HEK293 (cell line): Measurements from ENCODE around the gene MYOZ3.

Source experiments
- CTCF ChIA-PET: fragments of 350-600 bp; formaldehyde crosslinking; extraction: SDS; loops from one replicate; lab custom pipeline; 2021; ENCODE audit warnings: antibody characterized with exemption; lab: Yijun Ruan, JAX
- POLR2A ChIA-PET: fragments of 300-600 bp; formaldehyde crosslinking; extraction: SDS; loops from one replicate; lab custom pipeline; 2020; ENCODE audit warnings: antibody characterized with exemption, inconsistent platforms; lab: Yijun Ruan, JAX
- H3K27ac ChIP-seq: fragments of 200-500 bp; sonication (Bioruptor generic); 2 replicates; pipeline ENCODE4 v1.5.1; 2014; ENCODE audit warnings: low read depth, low read length, control low read depth, inconsistent platforms; ENCODE audit errors: extremely low read depth
- H3K36me3 ChIP-seq, 2 experiments: fragments of 200-500 bp in 1 of 2; sonication (Bioruptor generic) in 1 of 2; 1 replicate in 1 of 2; 2 replicates in 1 of 2; pipeline ENCODE4 v1.5.1; 2014 to 2017; ENCODE audit warnings: inconsistent platforms in 2 of 2, low read length in 2 of 2; ENCODE audit not compliant: control insufficient read depth in 2 of 2, insufficient read depth in 1 of 2
- H3K4me1 ChIP-seq: fragments of 200-500 bp; sonication (Bioruptor generic); 2 replicates; pipeline ENCODE4 v1.5.1; 2014; ENCODE audit warnings: mild to moderate bottlenecking, low read length, inconsistent platforms; ENCODE audit not compliant: control insufficient read depth, insufficient read depth
- H3K4me3 ChIP-seq: 2 replicates; pipeline ENCODE4 v1.5.1; 2011; ENCODE audit warnings: low read depth, mild to moderate bottlenecking, control low read depth, low read length, moderate library complexity
- H3K9me3 ChIP-seq: fragments of 200-500 bp; sonication (Bioruptor generic); 2 replicates; pipeline ENCODE4 v1.5.1; 2014; ENCODE audit warnings: low read depth, low read length, inconsistent platforms; ENCODE audit not compliant: control insufficient read depth, insufficient read depth
- GLIS1 ChIP-seq: fragments of 450-650 bp; formaldehyde crosslinking; IDR thresholded peaks from 2 replicates; pipeline ENCODE4 v1.5.1; 2016; ENCODE audit warnings: missing biosample characterization, missing genetic modification characterization
- KLF8 ChIP-seq: fragments of 450-650 bp; formaldehyde crosslinking; IDR thresholded peaks from 2 replicates; pipeline ENCODE4 v1.5.1; 2016; ENCODE audit warnings: missing biosample characterization, missing genetic modification characterization
- PRDM1 ChIP-seq: fragments of 450-650 bp; formaldehyde crosslinking; IDR thresholded peaks from 2 replicates; pipeline ENCODE4; 2016; ENCODE audit warnings: missing biosample characterization, missing genetic modification characterization
- SP2 ChIP-seq: fragments of 450-650 bp; formaldehyde crosslinking; IDR thresholded peaks from 2 replicates; pipeline ENCODE4 v1.5.1; 2016; ENCODE audit warnings: missing biosample characterization, missing genetic modification characterization
- TCF7L2 ChIP-seq: IDR thresholded peaks from 2 replicates; pipeline ENCODE4 v1.6.1; 2011; ENCODE audit warnings: low read depth, mild to moderate bottlenecking, inconsistent platforms, low read length, moderate library complexity, borderline replicate concordance
- ZBTB48 ChIP-seq: fragments of 450-650 bp; formaldehyde crosslinking; IDR thresholded peaks from 2 replicates; pipeline ENCODE4 v1.5.1; 2016; ENCODE audit warnings: missing biosample characterization, missing genetic modification characterization
- ZNF223 ChIP-seq: fragments of 450-650 bp; formaldehyde crosslinking; IDR thresholded peaks from 2 replicates; pipeline ENCODE4 v1.5.1; 2016; ENCODE audit warnings: missing biosample characterization, missing genetic modification characterization
- ZNF302 ChIP-seq: fragments of 450-650 bp; formaldehyde crosslinking; IDR thresholded peaks from 2 replicates; pipeline ENCODE4 v1.5.1; 2016; ENCODE audit warnings: missing biosample characterization, missing genetic modification characterization, low read depth
- ZNF473 ChIP-seq: fragments of 450-650 bp; formaldehyde crosslinking; IDR thresholded peaks from 2 replicates; pipeline ENCODE4 v1.5.1; 2017; ENCODE audit warnings: missing biosample characterization, missing genetic modification characterization
- ZNF555 ChIP-seq: fragments of 450-650 bp; formaldehyde crosslinking; conservative IDR thresholded peaks from 2 replicates; pipeline ENCODE4 v1.5.1; 2017; ENCODE audit warnings: missing biosample characterization, mild to moderate bottlenecking, missing genetic modification characterization, inconsistent platforms
- ZNF571 ChIP-seq: fragments of 450-650 bp; formaldehyde crosslinking; IDR thresholded peaks from 2 replicates; pipeline ENCODE4 v1.5.0; 2017; ENCODE audit warnings: missing biosample characterization, missing genetic modification characterization
- ZNF768 ChIP-seq: fragments of 450-650 bp; formaldehyde crosslinking; IDR thresholded peaks from 2 replicates; pipeline ENCODE4 v1.5.1; 2018; ENCODE audit warnings: missing biosample characterization, mild to moderate bottlenecking, missing genetic modification characterization
- ZNF843 ChIP-seq: fragments of 450-650 bp; formaldehyde crosslinking; IDR thresholded peaks from 2 replicates; pipeline ENCODE4 v1.5.1; 2016; ENCODE audit warnings: missing biosample characterization, missing genetic modification characterization
- ZSCAN16 ChIP-seq: fragments of 450-650 bp; formaldehyde crosslinking; IDR thresholded peaks from 2 replicates; pipeline ENCODE4 v1.5.1; 2016; ENCODE audit warnings: missing biosample characterization, missing genetic modification characterization
- TF ChIP-seq, protein P1 (sequence below): fragments of 450-650 bp; formaldehyde crosslinking; IDR thresholded peaks from 2 replicates; pipeline ENCODE4 v1.5.1; 2016; ENCODE audit warnings: missing biosample characterization, missing genetic modification characterization
- TF ChIP-seq, protein P2 (sequence below): fragments of 450-650 bp; formaldehyde crosslinking; IDR thresholded peaks from 2 replicates; pipeline ENCODE4 v1.5.1; 2016; ENCODE audit warnings: missing biosample characterization, missing genetic modification characterization

The MYOZ3 gene

DNA sequence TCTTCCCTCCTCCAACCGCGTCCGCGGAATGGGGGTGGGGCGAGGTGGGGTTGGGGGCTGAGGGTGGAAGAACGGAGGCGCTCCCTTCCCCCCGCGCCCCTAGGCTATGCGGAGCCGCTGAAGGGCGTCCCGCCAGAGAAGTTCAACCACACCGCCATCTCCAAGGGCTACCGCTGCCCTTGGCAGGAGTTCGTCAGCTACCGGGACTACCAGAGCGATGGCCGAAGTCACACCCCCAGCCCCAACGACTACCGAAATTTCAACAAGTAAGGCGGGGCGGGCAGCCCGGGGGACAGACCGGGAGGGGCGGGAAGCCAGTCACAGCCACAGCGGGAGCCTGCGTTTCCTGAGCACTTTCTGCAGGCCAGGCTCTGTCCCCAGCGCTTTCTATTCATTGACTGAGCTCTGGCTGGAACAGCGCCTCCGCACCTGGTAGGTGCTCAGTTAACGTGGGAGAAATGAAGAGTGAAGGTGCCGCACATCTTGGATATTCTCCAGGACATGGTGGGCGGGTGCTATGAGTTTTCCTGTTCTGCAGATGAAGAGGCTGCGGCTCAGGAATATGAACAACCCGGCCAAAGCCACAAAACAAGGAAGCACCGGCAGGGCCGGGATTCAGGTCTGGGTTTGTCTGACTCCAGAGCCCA lies 11.3 kb downstream of the MYOZ3 start:
- Histone ChIP-seq H3K36me3 (no peaks in the 10 kb centered on the region), H3K27ac (no peak overlapping the region), H3K9me3 (no peaks in the 10 kb centered on the region), H3K4me1 (no peaks in the 10 kb centered on the region; the same call in 1 of the 2 replicates), H3K4me3 (peak overlapping the region; percentile 24)
- ChIA-PET POLR2A (no interaction called here), CTCF (interaction anchor here (0.8 to 1.5 kb wide), 3 partner anchors 18 to 174 kb away, joined by 3 to 4 read pairs (median 4); partner anchors contain the start of gene IRGM)
- no peak for TF ChIP-seq ZNF571 (tag by site-specific recombination)
- TF ChIP-seq ZSCAN16 (tag by site-specific recombination), result peak; percentile 65; the same call in 1 of the 2 replicates
- no peak for TF ChIP-seq ZNF843 (tag by site-specific recombination)
- no peak for TF ChIP-seq ZNF768 (tag by site-specific recombination)
- no peak for TF ChIP-seq ZNF555 (tag by site-specific recombination)
- TF ChIP-seq TCF7L2, result no peak

DNA sequence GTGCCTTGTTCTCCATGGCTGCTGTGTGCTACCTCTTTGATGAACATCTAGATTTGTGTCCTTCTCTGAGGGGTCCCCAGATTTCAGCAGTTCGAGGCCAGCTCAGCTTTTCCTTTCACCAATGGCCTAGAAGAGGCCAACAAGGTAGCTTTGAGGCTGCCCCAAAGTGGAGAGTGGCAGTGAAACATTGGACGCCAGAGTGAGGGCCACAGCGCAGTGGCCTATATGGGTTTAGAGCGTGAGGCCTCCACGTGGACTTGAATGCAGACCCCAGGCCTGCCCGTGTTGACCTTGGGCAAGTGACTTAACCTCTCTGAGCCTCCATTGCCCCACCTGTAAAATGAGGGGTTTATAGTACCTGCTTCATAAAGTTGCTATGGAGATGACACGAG lies 11.8 kb downstream of the MYOZ3 start:
- H3K4me3 ChIP-seq, result no peak overlapping the region
- ChIA-PET POLR2A (no interaction called here), CTCF (interaction anchor here (0.8 to 1.5 kb wide), 4 partner anchors 17 to 174 kb away, joined by 3 to 4 read pairs (median 4); partner anchors contain the start of gene IRGM)
- TF ChIP-seq ZNF302 (no peak), PRDM1 (no peak)
- TF ChIP-seq, protein P1, sequence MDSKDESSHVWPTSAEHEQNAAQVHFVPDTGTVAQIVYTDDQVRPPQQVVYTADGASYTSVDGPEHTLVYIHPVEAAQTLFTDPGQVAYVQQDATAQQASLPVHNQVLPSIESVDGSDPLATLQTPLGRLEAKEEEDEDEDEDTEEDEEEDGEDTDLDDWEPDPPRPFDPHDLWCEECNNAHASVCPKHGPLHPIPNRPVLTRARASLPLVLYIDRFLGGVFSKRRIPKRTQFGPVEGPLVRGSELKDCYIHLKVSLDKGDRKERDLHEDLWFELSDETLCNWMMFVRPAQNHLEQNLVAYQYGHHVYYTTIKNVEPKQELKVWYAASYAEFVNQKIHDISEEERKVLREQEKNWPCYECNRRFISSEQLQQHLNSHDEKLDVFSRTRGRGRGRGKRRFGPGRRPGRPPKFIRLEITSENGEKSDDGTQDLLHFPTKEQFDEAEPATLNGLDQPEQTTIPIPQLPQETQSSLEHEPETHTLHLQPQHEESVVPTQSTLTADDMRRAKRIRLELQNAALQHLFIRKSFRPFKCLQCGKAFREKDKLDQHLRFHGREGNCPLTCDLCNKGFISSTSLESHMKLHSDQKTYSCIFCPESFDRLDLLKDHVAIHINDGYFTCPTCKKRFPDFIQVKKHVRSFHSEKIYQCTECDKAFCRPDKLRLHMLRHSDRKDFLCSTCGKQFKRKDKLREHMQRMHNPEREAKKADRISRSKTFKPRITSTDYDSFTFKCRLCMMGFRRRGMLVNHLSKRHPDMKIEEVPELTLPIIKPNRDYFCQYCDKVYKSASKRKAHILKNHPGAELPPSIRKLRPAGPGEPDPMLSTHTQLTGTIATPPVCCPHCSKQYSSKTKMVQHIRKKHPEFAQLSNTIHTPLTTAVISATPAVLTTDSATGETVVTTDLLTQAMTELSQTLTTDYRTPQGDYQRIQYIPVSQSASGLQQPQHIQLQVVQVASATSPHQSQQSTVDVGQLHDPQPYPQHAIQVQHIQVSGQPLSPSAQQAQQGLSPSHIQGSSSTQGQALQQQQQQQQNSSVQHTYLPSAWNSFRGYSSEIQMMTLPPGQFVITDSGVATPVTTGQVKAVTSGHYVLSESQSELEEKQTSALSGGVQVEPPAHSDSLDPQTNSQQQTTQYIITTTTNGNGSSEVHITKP (tag by site-specific recombination), result no peak
- no peaks in the 10 kb centered on the region for H3K36me3 ChIP-seq
- no peaks in the 10 kb centered on the region for H3K9me3 ChIP-seq
- no peaks in the 10 kb centered on the region; the same call in 1 of the 2 replicates for H3K4me1 ChIP-seq
- H3K27ac ChIP-seq, result no peak overlapping the region

DNA sequence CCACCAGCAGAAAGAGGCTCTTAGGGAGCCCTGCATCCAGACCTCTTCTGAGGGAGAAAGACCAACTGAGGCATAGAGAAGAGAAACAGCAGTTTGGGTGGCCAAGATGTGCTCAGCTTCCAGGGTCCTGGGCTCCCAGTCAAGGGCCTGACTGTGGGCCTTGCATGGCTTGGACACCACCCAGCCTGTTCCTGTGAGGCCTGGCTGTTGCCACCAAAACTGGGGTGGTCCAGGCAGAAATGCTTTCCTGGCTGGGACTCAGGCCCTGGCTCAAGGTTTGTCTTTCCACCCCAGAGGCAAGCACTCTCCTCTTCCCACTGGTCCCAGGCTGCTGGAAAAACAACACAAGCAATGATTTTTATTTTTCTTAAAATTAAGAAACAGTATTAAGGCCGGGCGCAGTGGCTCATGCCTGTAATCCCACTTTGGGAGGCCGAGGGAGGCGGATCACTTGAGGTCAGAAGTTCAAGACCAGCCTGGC lies 13.3 kb downstream of the MYOZ3 start:
- TF ChIP-seq GLIS1, result peak; percentile 42
- TF ChIP-seq SP2 (tag by site-specific recombination), result no peak
- 0 out of 2 replicates have a peak, but pooled peaks have one; percentile 22 for TF ChIP-seq ZNF223 (tag by site-specific recombination)
- TF ChIP-seq KLF8 (tag by site-specific recombination), result no peak
- TF ChIP-seq, protein P2, sequence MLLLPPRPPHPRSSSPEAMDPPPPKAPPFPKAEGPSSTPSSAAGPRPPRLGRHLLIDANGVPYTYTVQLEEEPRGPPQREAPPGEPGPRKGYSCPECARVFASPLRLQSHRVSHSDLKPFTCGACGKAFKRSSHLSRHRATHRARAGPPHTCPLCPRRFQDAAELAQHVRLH (tag by site-specific recombination), result no peak
- TF ChIP-seq ZBTB48 (tag by site-specific recombination), result 0 out of 2 replicates have a peak, but pooled peaks have one; percentile 7
- TF ChIP-seq ZNF473 (tag by site-specific recombination), result no peak

More for the DNA sequence above, 13.3 kb downstream of the MYOZ3 start:
- H3K4me1 ChIP-seq, result no peaks in the 10 kb centered on the region; the same call in 1 of the 2 replicates
- H3K4me3 ChIP-seq, result no peak overlapping the region
- no peaks in the 10 kb centered on the region for H3K36me3 ChIP-seq
- ChIA-PET CTCF (interaction anchor here (0.9 to 1.3 kb wide), 4 partner anchors 48 to 126 kb away, joined by 3 read pairs; no protein-coding TSS in a partner anchor), POLR2A (interaction anchor here (1.0 kb wide), 1 partner anchor 27 kb away, joined by 3 read pairs; the partner anchor contains the start of gene RBM22)
- H3K9me3 ChIP-seq, result no peaks in the 10 kb centered on the region
- no peak overlapping the region for H3K27ac ChIP-seq
